GM12801 (cell line): ENCODE data around the gene BUD31.

Experiments
- CTCF ChIP-seq: IDR thresholded peaks from one replicate; pipeline ENCODE4 v1.5.1; 2011; ENCODE audit warnings: control low read depth; ENCODE audit not compliant: insufficient read length; ENCODE audit errors: extremely low read depth

Gene BUD31

GRCh38 chr7:99392046-99392445, 16.7 kb upstream of the BUD31 start:
- TF ChIP-seq CTCF, result no peak

- no peak for TF ChIP-seq CTCF
Measured at GRCh38 chr7:99392659-99393354, 16.0 kb upstream of the BUD31 start.

GRCh38 chr7:99393355-99394187, 15.2 kb upstream of the BUD31 start:
- no peak for TF ChIP-seq CTCF

- TF ChIP-seq CTCF, result no peak
Measured at GRCh38 chr7:99394188-99394502, 14.6 kb upstream of the BUD31 start.

GRCh38 chr7:99395616-99396327, 13.0 kb upstream of the BUD31 start:
- no peak for TF ChIP-seq CTCF

GRCh38 chr7:99396418-99397296, 12.1 kb upstream of the BUD31 start:
- TF ChIP-seq CTCF, result no peak
